ENCODE measurements around the gene PRPF6.

PRPF6 gene

DNA sequence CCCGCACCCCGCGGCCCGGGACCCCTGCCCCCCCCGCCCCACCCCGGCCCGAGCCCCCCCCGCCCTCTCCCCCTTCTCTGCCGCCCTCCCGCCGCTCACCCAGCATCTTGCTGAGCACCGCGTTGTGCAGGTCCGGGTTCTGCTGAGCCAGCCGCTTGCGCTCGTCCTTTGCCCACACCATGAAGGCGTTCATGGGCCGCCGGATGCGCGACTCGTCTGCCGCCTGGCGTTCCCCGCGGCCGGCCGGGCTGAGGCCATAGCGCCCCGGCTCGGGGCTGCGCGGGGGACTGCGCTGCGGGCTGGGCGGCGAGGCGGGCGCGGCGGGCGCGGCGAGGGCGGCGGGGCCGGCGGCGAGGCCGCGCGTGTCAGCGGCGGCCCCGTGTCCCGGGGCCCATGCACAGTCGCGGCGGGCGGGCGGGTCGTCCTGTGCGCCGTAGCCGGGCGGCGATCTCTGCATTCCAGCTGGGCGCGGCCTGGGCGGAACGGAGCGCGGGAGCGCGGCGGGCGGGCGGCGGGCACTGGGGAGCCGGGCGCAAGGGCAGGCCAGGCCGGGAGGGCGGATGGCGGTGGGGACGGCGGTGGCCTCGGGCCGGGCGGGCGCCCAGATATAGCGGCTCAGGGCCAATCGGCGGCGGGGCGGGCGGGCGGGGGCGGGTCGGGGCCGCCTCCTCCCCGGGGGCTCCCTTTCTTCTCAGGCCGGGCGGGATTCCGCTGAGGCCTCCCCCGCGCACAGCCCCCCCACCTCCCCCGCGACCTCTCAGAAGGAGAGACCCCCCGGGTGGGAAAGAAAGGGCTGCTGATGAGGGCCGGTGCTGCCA, 68.3 kb downstream of the PRPF6 start, which contains the start of gene SOX18:
SOX18 (minus strand) TSS at position 580 of the 818 bp plus-strand sequence; CDS start at position 457, 123 bp downstream.
- peak in 3 of 4 experiments; percentile 31 to 72 (median 52) for DNase-seq

DNA sequence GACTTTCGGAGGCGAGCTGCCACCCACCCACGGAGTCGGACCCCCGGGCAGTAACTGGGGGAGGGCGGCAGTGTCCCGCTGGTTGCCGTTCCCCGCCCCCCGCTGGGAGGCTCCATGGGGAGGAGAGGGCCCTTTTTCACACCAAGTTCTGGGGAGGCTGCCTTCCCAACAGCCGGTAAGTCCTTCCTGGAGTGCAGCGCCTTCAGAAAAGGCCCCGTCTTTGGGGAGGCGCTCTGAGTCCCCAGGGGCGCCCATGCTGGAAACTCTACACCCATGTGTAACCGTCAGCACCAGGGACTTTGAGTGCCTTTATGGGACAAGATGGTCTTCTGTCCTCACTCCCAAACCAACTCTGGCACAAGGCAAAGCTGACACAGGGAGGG, 68.9 kb downstream of the PRPF6 start:
- DNase-seq = no peak

DNA sequence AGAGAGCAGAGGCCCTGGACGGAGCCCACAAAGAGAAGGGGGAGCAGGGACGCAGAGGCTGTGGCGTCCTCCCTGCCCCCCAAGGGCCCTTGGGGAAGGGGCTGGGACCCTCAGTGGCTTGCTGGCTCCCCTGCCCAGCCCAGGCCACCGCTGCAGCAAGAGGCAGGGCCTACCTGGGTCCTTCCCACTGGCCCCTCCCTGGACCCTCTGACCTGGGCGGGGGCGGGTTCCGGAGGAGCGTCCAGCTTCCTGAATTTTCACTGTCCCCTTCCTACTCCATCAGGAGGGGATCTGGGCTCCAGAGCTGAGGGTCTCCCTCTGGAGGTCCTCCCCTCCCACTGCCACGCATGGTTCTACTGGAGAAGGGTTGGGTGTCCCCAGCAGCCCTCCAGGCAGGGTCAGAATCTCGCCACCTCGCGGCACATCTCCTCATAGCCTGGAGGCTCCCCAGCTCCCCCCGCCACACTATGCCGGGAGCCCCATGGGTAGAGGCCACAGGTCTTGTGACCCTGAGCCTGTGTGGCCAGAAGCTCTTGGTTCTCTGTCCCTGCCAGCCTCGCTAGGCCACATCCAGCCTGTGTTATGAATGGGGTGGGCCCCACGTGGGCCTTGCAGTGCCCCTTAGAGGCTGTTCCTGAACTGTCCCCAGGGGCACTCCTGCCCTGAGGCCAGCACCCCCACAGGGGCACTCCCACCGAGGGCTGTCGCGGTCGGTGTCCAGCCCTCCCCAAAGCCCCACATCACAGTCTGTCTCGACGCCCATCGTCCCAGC, 69.5 kb downstream of the PRPF6 start:
- DNase-seq = peak in 2 of 4 experiments; percentile 26 to 50

DNA sequence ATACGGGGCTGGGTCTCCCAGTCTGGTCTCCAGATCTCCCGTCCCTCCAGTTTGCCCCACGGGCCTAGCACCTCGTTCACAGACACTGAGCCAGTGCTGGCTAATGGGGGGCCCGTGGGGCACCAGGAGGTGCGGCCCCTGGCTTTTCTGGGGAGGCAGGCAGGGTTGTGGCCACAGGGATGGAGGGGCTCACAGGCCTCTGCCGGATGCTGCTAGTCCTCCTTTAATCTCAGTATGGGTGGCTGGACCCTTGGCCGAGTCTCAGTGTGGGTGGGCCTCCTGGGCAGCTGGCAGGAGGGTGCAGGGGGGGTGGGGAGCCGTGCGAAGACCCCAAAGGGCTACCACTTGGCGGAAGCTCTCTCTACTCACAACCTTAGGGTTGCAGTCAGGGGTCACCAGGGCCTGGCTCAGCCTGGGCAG, 70.1 kb downstream of the PRPF6 start:
- DNase-seq = no peak

DNA sequence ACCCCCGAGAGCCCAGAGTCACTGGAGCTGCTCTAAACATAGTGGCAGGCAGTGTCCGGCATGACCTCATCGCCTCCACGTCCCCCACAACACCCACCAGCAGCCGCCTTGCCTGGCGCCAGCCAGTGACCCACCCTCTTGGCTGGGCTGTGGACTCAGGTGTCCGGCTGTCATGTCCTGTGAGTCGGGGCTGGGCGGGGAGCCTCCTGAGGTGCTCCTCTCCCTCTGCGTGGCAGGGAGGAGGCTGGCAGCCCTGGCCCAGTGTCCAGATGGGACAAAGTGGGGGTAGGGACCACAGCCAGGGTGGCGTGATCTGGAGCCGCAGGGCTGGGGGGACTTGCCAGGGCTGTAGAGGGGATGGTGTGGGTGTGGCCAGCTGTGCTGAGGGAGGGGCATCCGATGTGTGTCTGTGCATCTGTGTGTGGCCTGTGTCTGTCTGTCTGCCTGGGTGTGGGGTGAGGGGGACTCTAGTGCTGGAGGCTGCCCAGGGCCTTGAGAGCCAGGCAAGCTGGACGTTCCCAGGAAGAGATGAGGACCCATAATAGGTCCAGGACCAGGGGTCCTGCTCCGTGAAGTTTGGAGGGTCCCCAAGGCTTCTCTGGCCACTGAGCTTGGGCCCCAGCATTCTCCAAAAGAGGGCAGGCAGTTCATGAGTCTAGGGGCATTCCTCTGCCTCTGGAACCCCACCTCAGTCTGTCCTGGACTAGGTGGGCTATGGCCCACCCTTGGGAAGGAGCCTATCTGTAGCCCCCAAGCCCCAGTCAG, 70.8 kb downstream of the PRPF6 start:
- no peak for DNase-seq

DNA sequence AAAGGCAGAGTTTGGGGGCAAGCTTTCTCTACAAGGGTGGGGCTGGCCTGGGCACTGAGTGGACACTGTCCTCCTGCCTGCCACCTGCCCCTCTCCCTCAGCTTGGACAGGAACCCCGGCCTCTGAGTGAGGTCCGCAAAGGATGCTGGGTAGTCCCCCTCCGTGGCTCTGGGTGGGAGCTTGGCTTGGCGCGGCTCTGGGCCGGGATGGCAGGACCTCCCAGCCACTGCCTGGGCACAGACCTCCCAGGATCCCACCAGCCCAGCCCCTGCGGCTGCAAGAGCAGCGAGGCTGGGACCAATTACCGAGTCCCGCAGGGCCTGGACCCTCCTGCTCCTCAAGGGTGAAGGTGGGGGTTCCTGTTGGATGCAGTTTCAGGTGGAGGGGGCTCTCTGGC, 71.4 kb downstream of the PRPF6 start:
- DNase-seq = no peak

DNA sequence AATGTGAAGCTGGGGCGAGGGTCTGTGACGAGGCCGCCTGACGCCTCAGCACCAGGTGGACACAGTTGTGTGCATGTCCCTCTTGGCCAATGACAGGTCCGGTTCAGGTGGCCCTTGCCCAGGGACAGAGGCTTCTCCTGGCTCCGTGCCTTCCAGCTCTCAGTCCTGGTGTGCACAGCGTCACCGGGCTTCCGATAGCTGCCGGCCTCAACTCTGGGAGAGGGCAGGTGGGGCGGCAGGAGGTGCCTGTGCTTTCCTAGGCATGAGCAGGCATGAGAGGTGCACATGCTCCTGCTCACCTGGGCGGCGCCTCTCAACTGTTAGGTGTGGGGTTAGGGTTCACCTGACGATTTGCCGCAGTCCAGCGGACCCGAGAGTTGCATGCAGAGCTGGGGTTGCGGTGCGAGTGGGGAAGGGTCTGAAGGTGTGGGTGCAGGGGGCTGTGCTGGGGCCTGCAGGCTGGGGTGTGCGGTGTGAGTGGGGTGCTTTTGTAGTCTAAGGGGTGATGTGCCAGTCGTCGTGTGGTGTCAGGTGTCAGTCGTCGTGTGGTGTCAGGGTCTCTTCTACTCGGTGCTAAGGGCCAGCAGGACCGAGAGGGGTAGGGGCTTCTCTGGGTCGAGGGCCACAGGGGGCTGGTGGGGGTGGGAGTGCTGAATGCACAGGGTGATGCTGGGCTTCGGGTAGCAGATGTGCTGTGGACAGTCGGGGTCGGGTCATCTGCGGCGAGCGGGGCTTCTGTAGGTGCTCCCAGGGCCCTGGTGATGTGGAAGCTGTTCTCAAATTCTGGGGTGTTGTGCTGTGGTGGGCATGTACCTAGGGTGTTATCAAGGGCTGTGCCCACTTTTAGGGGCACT, 72.3 kb downstream of the PRPF6 start:
- DNase-seq = no peak

DNA sequence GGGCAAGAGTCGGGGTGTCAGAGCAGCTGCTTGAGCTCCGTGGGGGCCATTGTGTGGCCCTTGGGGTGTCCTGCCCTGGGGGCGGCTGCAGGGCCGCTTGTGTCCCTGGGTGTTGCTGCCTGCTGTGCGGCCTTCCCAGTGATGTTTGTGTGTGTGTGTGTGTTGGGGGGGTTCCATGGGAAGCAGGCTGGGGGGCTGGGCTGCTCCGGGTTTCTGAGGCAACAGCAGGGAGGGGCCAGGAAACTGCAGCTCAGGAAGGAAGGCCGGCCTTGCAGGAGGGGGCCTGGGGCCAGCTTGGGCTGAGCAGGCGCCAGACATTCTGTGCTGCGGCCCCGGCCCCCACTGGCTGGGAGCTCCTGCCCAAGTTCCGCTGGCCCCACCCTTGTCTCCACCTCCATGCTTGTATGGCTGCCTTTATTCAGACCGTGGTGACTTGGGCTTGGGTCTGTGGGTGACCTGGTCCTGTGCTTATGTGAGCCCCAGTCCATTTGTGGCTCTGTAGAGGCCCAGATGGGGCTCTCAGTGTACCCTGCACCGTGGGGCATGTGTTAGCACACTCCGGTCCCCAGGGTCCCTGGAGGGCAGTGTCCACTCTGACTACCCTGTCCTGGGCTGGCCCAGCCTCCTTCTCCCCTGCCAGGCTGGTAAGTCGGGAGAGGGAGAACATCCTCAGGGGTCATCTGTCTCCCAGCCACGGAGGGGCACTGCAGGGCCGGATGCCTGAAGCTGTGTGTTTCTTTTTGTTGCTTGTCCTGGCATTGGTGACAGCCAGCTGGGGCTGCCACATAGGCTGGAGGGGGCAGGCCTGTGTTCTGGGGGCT, 73.1 kb downstream of the PRPF6 start:
- DNase-seq = peak in 3 of 4 experiments; percentile 24 to 44 (median 38)

DNA sequence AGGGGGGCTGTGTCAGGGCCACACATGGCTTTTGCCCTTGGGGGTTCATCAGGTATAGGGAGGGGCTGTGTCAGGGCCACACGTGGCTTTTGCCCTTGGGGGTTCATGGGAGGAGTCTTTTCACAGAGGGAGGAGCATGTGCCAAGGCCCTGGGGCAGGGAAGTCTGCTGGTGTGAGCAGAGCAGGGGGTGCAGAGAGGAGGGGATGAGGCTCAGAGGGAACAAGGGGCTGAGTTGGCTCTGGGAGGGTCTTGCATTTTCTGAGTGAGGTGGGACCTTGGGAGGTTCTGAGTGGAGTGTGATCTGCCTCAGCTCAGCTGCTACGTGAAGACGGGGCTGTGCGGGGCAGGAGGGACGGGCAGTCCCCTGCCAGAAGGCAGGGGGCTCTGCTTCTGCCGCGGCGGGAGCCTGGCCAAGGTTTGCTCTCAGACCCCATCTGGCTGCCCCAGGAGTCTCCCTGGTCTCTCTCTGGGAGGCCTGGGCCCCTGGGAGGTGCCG, 74.5 kb downstream of the PRPF6 start:
- no peak for DNase-seq

DNA sequence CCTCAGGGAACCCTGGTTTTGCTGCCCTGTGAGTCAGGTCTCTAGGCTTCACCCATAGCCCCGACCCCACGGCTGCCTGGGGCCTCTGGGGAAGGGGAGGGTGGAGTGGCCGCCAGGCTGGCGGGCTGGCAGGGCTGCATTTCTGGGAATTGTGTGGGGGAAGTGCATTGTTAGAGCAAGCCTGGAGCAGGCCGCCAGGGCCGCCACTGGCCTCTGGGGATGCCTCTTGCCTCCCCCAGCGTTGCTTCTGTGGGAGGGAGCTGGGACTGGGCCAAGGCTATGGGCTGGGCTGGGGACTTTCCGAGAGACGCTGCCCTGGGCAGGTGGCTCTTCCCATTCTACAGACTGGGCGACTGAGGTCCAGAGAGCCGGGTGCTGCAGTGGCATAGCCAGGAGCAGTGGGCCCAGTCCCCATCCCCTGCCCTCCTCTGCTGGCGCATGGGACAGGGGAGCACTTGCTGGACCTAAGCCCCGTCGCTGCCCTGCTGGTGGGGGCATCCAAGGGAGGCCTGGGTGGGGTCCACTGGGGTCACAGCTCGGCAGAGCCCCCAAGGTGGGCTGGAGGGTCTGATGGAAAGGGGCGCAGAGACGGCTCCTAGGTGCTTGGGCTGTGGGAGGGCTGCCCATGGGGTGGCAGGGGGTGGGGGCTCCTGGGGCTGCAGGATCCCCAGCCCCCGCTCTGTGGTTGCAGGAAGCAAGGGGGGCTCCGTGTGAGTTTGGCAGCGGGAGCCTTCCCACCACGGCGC, 75.1 kb downstream of the PRPF6 start:
- no peak for DNase-seq

DNA sequence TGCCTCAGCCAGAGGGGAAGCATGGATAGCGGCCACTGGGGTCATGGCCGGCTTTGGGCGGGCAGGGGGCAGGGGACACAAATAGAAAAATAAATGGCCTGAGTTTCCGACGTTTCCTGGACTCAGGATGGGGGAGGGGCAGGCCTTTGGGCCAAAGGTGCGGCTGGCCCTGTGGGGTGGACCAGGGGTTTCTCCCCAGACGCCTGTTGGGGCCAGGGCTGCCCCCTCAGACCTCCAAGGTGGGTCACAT, 75.6 kb downstream of the PRPF6 start:
- no peak for DNase-seq

DNA sequence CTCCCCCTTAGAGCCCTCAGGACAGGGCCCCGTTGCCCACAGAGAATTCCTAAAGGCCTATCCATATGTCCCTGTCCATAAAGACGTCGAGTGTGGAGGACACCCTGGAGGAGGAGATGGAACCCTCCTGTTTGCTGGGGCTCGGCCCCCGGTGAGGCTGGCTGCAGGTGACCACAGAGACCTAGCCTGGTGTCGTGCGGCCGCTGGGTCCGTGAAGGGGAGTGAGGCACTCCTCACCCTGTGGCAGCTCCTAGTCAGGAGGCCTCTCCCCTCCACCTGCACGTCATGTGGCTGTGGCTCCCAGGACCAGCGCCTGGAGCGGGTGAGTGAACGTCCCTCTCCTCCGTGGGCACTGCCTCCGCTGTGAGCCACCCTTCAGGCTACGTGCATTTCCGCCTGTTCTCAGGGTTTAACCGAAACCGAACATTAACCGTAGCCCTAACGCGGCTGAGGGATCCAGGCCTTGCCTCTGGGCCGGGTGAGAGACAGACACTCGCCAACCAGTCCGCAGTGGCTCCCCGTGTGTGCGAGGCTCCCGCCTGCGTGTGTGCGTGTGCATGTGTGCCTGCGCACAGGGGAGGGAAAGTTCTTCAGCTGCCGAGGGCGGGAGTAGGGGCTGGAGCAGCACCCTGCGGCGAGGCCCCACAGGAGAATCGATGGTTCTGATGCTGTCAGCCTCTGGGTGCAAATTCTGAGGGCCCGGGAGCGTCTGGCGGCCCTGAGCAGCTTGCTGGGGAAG, 76.1 kb downstream of the PRPF6 start:
- DNase-seq = no peak

DNA sequence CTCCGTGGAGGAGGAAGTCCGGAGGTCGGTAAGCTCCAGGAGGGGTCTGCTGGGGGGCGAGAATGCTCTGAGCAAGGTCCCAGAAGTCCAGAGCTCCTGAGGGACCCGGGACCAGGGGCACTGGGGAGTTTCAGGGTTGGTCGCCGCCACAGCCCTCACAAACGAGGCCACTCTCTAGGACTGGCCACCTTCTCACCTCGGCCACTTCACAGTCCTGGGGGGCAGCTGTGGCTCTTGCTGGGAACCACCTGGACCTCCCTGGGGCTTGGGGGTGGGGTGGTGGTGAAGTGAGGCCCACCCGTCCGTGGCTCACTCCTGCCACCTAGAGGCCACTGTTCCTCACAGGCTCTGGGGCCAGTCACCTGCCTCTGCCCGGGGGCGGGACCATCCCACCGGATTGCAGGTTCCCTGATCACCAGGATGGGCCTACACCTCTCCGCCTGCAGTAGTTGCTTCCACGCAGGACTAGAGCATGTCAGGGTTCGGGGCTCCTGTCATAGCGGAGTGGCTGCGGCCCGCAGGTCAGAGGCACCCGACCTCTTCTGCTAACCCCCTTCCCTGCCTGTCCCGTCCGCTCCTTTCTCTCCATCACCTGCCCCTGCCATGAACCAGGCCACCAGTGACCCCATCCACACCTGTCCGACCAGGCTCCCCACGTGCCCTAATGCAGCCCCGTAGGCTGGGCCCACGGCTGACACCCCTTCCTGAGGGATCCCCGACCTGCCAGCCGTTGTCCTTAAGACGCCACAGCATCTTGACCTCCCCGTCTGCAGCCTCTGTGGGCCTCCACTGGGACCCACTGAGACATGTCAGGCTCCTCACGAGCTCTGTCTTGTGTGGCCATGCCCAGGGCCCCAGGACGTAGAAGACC, 76.9 kb downstream of the PRPF6 start:
- peak; percentile 61 to 84 (median 74) for DNase-seq

DNA sequence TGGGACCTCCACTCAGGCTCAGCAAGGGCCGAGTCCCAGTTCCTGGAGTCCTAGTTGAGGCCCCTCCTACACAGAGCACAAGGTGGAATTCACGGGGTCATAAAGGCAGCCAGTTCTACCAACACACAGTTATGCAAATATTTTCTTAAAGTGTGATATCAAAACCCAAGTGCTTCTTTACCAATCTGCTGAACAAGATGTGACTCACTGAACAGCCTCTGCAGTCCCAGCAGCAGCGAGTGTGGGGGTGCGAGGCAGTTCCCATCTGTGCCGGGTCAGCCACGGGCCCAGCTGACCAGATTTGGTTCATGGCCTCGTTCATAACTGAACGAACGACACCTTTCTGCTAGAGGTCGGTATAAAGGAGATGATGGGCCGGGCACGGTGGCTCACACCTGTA, 77.6 kb downstream of the PRPF6 start:
- peak in 1 of 4 experiments; percentile 22 for DNase-seq

DNA sequence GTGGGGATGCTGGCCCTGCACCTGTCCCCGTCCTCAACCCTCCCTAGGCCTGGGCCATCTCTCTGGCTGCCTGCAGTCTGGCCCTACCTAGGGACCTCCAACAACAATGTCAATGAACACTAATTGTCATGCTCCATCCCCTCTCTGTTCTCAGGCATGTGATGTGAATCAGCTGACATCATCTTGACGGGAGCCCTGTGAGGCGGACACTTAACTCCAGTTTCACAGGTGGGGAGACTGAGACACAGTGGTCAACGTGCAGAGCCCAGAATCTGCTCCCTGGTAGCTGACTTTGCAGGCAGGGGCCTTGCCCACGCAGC, 81.3 kb downstream of the PRPF6 start:
- DNase-seq = no peak

DNA sequence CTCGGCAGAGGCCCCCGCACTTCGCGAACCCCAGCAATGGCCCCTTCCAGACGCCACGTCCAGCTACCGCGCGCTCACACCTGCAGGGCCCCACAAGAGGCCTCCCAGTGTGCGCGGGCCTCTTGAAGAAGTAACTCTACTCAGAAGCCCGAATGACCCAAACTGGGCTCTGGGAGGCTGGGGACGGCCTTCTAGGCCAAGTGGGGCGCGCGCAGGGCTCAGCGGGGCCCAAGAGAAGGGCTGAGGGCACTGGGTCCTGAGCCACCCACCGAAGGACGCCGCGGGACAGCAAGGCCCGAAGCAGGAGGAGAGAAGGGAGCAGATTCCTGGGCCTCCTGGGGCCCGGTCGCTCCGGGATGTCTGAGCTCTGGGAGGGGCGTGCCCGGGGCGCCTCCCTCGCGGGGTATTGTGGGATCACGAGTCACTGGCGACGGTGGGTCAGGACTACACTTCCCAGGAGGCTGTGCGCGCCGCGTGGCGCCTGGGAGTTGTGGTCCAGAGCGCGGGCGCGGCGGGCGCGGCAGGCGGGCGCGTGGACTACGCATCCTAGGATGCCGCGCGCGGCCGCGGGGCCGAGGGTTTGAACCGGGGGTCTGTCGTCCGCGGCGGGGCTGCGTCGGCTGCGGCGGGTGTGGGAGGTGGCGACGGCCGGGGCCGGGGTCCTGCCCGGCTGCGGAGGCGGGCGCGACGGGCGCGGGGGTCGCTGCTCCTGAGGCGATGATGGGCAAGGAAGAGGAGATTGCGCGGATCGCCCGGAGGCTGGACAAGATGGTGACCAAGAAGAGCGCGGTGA, 81.9 kb downstream of the PRPF6 start, which contains the start of gene TCEA2:
TCEA2 (plus strand) TSS at position 603 of the 793 bp plus-strand sequence; CDS start at position 718, 115 bp downstream.
- DNase-seq = peak; percentile 95 to 98 (median 97)

DNA sequence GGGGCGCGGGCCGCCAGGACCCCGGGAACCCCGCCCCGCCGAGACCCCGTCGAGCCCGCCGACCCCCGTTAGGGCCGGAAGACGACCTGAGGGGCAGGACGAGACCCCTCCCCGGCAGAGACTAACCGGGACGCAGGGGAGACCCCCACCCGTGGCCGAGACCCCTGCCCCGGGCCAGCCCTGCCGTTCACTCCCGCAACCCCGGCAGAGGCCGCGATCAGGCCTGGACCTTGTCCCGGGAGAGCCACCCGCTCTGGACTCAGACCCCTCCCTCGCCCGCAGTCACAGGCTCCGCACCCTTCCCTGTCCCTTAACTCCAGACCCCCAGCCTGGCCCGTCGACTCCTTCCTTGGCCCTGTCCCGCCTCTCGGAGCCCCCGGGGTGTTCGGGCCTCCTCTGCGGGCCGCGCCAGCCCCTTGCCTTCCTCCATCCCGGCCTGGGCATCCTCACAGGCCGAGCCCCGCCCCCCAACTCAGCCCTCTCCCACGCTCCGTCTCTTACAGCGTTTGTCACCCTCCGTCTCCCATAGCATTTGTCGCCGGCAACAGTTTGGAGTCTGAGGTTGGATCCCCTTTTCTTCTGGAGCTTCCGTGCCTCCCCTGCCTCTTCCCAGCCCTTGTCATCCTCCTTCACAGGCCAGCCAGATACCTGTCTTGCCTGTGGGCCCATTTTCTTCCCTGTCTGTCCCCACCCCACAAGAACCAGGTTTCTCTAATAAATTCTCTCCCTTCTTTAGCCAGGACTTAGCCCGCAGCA, 82.6 kb downstream of the PRPF6 start:
- peak; percentile 44 to 73 (median 68) for DNase-seq

All from suppressor macrophage (primary cell).